Measurements from ENCODE around the gene TMEM213.

- TF ChIP-seq CTCF (IDR thresholded peaks at IDR 0.05) (no peak), POLR2A (IDR thresholded peaks at IDR 0.05) (no peak), EP300 (IDR thresholded peaks at IDR 0.05) (no peak), POLR2AphosphoS5 (IDR thresholded peaks at IDR 0.05) (no peak)
Observed at GRCh38 chr7:138852469-138852868, 54.7 kb downstream of the TMEM213 start.

Data from upper lobe of left lung (tissue), 4 donors.